Measurements from ENCODE around the gene SSBP3. TPM values are rescaled to one million over a fixed set of nuclear protein-coding genes. Genes with fewer than 3 reads are reported as not detected.

The SSBP3 gene
- total RNA-seq, 1 experiment from 2014 or later: 26.5 TPM

DNA sequence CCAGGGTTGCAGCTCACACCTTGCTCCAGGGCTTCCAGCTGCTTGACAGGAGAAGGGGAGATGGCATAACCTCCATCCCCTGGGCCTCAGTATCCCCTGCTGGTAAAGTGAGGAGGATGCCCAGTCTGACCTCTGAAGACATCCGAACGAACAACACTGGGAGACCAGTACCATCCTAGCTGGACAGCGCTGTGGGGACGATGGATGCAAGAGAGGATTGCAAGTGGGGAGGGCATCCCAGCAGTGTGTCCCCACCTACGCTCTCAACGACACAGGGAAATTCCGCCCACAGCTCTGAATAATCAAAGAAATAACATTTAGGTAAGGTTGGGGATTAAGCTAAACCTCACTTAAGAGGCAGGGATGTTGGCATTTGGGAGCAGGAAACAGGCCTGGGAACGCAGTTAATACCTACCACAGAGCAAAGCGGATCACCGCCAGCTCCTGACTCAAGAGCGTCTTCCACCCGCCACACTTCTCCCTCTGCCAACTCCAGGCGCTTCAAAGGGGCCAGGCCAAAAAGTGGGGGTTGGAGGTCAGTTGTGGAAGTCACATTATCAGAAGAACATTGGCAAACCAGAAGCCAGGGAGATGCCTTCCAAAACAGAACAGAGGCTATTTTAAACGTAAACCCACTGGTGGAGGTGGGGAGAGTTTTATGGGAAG lies 47.6 kb downstream of the SSBP3 start:
- no peaks in the 10 kb centered on the region for H3K9me3 ChIP-seq (ENCODE audit: insufficient read depth, low read depth)
- H3K79me2 ChIP-seq (ENCODE audit: low read depth): no peaks in the 10 kb centered on the region
- POLR2A ChIA-PET (ENCODE audit: unreplicated experiment): no interaction called here
- no peaks in the 10 kb centered on the region for H3F3A ChIP-seq (ENCODE audit: insufficient read depth, low read depth)
- H2AFZ ChIP-seq: no peak overlapping the region
- H3K4me3 ChIP-seq: no peak overlapping the region
- no peak for DNase-seq
- no peaks in the 10 kb centered on the region for H3K4me1 ChIP-seq (replicated peaks; ENCODE audit: insufficient read depth)
- no TSS peak for BruUV-seq (replicated peaks)
- H3K4me2 ChIP-seq: no peak overlapping the region
- H3K9me2 ChIP-seq (ENCODE audit: insufficient read depth): no peaks in the 10 kb centered on the region
- H3K27ac ChIP-seq: no peak overlapping the region
- H4K20me1 ChIP-seq (ENCODE audit: insufficient read depth): no peaks in the 10 kb centered on the region
- intact Hi-C loops (cut with micrococcal nuclease; ENCODE audit: unreplicated experiment): no loop called here
- no peaks in the 10 kb centered on the region for H3K36me3 ChIP-seq (ENCODE audit: low read depth)
- no peak for TF ChIP-seq EZH2 (IDR thresholded peaks at IDR 0.05; ENCODE audit: low read depth)
- no peaks in the 10 kb centered on the region for H3K27me3 ChIP-seq (ENCODE audit: insufficient read depth, low read depth)
- CTCF ChIA-PET: no interaction called here

- H3K4me1 ChIP-seq (replicated peaks; ENCODE audit: insufficient read depth): no peaks in the 10 kb centered on the region
- H4K20me1 ChIP-seq (ENCODE audit: insufficient read depth): no peaks in the 10 kb centered on the region
- POLR2A ChIA-PET (ENCODE audit: unreplicated experiment): no interaction called here
- no peaks in the 10 kb centered on the region for H3K27me3 ChIP-seq (ENCODE audit: insufficient read depth, low read depth)
- no peaks in the 10 kb centered on the region for H3K36me3 ChIP-seq (ENCODE audit: low read depth)
- CTCF ChIA-PET: no interaction called here
- no peak for DNase-seq
- H3K4me3 ChIP-seq: no peak overlapping the region
- no peak overlapping the region for H3K4me2 ChIP-seq
- H3K9me2 ChIP-seq (ENCODE audit: insufficient read depth): no peaks in the 10 kb centered on the region
- BruUV-seq (replicated peaks): no TSS peak
- no peaks in the 10 kb centered on the region for H3K9me3 ChIP-seq (ENCODE audit: insufficient read depth, low read depth)
- TF ChIP-seq, protein P1, sequence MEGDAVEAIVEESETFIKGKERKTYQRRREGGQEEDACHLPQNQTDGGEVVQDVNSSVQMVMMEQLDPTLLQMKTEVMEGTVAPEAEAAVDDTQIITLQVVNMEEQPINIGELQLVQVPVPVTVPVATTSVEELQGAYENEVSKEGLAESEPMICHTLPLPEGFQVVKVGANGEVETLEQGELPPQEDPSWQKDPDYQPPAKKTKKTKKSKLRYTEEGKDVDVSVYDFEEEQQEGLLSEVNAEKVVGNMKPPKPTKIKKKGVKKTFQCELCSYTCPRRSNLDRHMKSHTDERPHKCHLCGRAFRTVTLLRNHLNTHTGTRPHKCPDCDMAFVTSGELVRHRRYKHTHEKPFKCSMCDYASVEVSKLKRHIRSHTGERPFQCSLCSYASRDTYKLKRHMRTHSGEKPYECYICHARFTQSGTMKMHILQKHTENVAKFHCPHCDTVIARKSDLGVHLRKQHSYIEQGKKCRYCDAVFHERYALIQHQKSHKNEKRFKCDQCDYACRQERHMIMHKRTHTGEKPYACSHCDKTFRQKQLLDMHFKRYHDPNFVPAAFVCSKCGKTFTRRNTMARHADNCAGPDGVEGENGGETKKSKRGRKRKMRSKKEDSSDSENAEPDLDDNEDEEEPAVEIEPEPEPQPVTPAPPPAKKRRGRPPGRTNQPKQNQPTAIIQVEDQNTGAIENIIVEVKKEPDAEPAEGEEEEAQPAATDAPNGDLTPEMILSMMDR (conservative IDR thresholded peaks at IDR 0.05): no peak
- no peak for TF ChIP-seq EZH2 (IDR thresholded peaks at IDR 0.05; ENCODE audit: low read depth)
- intact Hi-C loops (cut with micrococcal nuclease; ENCODE audit: unreplicated experiment): no loop called here
- no peaks in the 10 kb centered on the region for H3F3A ChIP-seq (ENCODE audit: insufficient read depth, low read depth)
- H3K27ac ChIP-seq: no peak overlapping the region
- no peaks in the 10 kb centered on the region for H3K79me2 ChIP-seq (ENCODE audit: low read depth)
- no peak overlapping the region for H2AFZ ChIP-seq
Measured at GRCh38 chr1:54357967-54358366, 48.2 kb downstream of the SSBP3 start.

DNA sequence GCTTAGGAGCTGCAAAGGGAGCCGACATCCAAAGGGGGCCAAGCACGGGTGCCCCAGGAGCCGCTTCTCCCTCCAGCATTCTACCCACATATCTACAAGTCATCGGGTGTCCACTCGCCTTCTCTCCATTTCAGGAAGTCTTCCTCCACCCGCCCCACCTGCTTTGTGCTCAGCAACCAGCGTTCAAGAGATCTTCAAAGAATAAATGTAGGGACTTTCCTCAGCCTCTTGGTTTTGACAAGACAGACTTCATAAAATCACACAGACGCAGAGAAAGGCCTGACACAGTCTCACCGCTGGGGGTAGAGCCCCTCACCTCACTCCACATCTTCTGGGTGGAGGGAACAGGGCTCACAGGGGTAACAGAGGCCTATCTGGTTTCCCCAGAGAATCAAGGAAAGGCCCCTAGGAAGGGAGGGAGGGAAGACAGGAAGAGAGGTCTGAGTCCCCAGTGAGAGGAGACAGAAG lies 49.5 kb downstream of the SSBP3 start:
- ChIA-PET CTCF (no interaction called here), POLR2A (ENCODE audit: unreplicated experiment) (no interaction called here)
- DNase-seq: no peak
- Histone ChIP-seq H3K79me2 (ENCODE audit: low read depth) (no peaks in the 10 kb centered on the region), H3K9me3 (ENCODE audit: insufficient read depth, low read depth) (no peaks in the 10 kb centered on the region), H2AFZ (no peak overlapping the region), H3K4me3 (no peak overlapping the region), H3K27ac (no peak overlapping the region), H3K27me3 (ENCODE audit: insufficient read depth, low read depth) (no peaks in the 10 kb centered on the region), H3K4me2 (no peak overlapping the region), H3F3A (ENCODE audit: insufficient read depth, low read depth) (no peaks in the 10 kb centered on the region), H3K9me2 (ENCODE audit: insufficient read depth) (no peaks in the 10 kb centered on the region), H4K20me1 (ENCODE audit: insufficient read depth) (no peaks in the 10 kb centered on the region), H3K4me1 (replicated peaks; ENCODE audit: insufficient read depth) (no peaks in the 10 kb centered on the region), H3K36me3 (ENCODE audit: low read depth) (no peaks in the 10 kb centered on the region)
- intact Hi-C loops (cut with micrococcal nuclease; ENCODE audit: unreplicated experiment): no loop called here
- TF ChIP-seq, protein P1 (conservative IDR thresholded peaks at IDR 0.05): no peak
- TF ChIP-seq EZH2 (IDR thresholded peaks at IDR 0.05; ENCODE audit: low read depth): no peak
- BruUV-seq (replicated peaks): no TSS peak
